ENCODE data around the gene AVL9.
"Not testable (repeated sequence)": the region's sequence is repeated elsewhere in the genome, so short reads cannot be mapped to it uniquely, and the experiment has no call there.

AVL9 gene

DNA sequence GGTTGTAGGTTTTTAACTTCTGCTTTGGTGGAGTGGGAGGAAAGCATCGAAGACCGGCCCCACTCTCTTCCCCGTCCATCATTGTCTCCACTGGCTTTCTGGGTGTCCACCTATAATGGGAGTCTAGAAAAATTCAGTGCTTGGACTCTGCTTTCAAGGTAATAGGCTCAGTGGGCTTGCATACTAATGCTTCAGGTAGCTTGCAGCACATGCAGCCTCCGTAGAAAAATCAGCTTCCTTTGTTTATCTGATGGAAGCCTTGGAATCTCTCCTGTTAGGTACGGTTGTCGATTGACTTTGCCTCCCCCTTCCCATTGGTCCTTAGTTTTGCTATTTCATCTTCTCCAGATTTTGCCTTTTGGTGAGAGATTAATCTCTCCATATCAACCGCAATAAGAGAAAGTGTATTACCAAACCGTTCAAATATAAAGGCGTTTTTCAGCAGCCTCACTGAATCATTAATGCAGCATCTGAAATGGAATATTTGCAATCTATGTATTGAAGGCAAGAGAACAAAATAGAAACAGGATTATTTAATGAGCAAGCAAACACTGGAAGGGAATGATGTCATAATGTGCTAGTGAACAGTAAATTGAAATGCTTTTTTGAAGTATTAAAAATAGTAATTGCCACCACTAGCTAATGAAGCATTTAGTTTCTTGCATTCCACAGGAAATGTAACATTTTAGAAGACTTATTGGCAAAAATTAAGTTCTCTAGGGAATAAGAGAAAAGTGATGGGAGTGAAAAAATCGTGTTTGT lies 944 bp downstream of the AVL9 start:
- no peak for DNase-seq

GRCh38 chr7:32499755-32500154 lies 4.5 kb downstream of the AVL9 start:
- not testable (repeated sequence) for DNase-seq

GRCh38 chr7:32500216-32500615 lies 4.9 kb downstream of the AVL9 start:
- not testable (repeated sequence) for DNase-seq

DNA sequence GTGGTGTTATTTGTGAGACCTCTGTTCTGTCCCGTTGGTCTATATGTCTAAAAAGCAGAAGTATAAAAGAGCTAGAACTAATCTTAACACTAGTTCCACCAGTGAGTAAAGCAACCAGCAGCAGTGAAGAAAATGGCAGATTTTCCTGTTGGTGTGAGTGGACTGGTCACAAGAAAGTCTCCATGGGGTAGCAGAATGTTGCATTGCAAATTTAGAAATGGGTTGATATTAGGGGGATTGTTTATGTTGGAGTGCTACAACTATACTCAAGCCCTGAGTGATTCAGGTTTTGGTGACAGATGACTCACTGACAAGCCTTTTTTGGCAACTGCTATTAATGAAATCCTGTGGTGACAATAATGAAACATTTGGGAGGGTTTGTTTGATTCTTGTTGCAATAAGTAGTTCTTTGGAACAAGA lies 5.6 kb downstream of the AVL9 start:
- no peak for DNase-seq

GRCh38 chr7:32501522-32501921 lies 6.2 kb downstream of the AVL9 start:
- no peak for DNase-seq

GRCh38 chr7:32502728-32503127 lies 7.4 kb downstream of the AVL9 start:
- DNase-seq, result no peak

DNA sequence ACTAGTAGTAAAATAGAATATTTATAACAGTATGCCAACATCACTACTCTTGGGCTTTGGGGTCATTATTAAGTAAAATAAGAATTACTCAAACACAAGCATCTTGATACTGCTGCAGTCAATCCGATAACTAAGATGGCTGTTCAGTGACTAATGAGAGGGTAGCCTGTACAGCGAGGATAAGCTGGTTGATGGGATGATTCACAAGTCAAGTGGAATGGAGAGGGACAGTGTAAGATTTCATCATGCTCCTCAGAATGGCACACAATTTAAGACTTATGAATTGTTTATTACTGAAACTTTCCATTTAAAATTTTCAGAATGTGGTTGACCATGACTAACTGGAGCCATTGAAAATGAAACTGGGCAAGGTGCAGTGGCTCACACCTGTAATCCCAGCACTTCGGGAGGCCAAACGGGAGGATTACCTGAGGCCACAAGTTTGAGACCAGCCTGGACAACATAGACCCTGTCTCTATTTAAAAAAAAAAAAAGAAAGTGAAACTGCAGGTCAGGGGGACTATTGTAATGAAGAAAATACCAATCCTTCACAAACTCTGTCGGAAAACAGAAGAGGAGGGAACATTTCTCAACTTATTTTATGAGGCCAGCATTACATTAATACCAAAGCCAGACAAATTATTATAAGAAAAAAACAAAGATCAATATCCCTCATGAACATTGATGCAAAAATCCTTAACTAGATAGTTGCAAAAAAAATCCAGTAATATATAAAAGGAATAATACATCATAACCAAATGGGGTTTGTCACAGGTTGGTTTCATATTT lies 11.2 kb downstream of the AVL9 start:
- DNase-seq, result no peak

DNA sequence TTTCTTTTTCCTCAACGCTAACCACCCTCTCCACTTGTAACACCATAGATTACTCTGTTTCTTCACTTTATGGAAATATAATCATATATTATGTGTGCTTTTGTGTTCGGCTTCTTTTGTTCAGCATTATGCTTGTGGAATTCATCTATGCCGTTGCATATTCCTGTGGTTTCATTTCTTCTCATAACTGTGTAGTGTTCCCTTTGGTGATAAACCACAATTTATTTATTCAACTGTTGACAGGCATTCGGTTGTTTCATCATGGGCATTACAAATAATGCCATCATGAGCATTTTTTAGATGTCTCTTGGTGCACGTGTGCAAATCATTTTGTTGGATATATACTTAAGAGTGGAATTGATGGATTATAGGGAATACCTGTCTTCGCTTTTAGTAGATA lies 12.1 kb downstream of the AVL9 start:
- no peak for DNase-seq

DNA sequence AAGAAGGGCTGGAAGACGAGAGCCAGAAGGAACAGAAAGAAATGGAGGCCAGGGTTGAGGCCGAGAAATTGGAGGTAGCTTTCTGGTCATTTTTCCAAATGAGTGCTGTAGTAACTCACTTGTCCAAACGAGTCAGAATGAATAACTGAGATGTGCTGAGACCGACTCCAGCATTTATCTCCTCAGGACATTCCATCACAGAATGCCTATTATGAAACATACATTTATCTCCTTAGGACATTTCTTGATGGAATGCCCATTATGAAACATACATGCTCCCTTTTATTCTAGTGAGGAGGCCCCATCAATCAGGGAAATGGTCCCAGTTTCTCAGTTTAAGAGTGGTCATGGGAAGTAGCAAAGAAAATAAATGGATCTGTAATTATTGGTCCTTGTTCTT lies 16.5 kb downstream of the AVL9 start:
- no peak for DNase-seq

GRCh38 chr7:32513210-32513609 lies 17.9 kb downstream of the AVL9 start:
- DNase-seq, result no peak

GRCh38 chr7:32515890-32516550 lies 20.7 kb downstream of the AVL9 start:
- DNase-seq, result no peak

GRCh38 chr7:32516551-32517100 lies 21.3 kb downstream of the AVL9 start:
- no peak for DNase-seq

GRCh38 chr7:32518534-32519140 lies 23.3 kb downstream of the AVL9 start:
- DNase-seq, result peak; percentile 57

DNA sequence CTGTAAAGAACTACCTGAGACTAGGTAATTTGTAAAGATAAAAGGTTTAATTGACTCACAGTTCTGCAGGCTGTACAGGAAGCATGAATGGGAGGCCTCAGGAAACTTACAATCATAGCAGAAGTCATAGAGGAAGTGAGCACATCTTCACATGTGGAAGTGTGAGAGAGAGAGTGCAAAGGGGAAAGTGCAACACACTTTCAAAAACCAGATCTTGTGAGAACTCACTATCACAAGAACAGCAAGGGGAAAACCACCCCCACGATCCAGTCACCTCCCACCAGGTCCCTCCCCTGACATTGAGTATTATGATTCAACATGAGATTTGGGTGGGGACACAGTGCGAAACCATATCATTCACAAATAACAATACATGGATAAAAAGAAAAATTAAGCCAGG lies 24.5 kb downstream of the AVL9 start:
- no peak for DNase-seq

DNA sequence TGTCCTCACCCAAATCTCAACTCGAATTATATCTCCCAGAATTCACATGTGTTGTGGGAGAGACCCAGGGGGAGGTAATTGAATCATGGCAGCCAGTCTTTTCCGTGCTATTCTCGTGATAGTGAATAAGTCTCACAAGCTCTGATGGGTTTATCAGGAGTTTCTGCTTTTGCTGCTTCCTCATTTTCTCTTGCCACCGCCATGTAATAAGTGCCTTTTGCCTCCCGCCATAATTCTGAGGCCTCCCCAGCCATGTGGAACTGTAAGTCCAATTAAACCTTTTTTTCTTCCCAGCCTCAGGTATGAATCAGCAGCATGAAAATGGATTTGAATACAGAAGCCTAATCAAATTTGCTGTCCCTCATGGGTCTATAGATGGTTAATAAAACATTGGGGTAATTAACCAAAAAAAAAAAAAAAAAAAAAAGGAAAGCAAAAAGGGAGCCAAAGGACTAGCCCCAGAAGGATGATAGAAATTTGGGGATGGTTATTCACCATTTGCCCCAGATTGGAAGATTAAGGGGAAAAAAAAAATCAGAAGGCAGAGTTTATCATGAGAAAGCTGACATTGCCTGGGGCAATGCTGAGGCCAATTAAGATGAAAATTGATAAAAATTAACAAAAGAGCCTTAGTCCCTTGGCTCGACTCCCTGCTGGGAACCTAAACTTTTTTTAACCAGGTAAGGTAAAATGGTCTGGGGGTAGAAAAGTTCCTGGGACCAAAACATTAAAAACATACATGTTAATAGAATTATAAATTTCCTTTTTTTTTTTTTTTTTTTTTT lies 27.6 kb downstream of the AVL9 start:
- no peak for DNase-seq

GRCh38 chr7:32524631-32525030 lies 29.3 kb downstream of the AVL9 start:
- no peak for DNase-seq

GRCh38 chr7:32525839-32526238 lies 30.6 kb downstream of the AVL9 start:
- DNase-seq, result no peak

DNA sequence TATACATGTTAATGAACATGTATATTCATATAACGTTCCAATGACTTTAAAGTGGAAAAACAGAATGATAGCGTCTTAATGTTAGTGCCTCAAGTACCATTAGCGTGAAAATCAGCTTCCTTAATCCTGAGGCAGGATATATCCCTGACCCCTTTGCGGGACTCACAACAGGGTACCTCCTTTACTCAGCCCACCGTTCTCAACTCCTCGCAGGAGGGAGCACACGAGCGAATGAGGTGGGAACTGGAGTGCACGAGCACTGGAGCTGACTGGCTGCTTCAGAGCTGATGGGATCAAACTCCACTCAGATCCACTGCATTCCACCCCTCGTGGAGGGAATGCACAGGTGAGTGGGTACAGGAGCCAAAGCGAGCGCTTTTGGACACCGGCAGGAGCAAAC lies 36.1 kb downstream of the AVL9 start:
- DNase-seq, result no peak

DNA sequence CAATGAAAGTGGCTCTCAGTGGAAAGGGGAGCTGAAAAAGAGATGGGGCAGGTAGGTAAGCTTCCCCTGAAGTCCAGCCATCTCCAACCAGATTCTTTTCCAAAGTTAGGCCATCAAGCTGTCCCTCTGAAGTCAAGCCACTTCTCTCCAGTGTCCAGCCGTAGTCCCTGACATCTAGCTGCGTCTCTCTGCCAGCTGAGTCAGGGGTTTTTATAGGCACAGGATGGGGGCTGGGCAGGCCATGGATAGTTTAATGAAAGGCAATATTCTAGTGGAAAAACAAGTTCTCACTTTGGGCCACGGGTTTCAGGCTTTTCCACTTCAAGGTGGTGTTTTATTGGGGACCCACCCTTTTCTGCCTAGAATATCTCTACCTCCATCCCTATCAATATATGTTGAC lies 36.8 kb downstream of the AVL9 start:
- DNase-seq, result no peak

GRCh38 chr7:32532716-32533115 lies 37.4 kb downstream of the AVL9 start:
- no peak for DNase-seq

DNA sequence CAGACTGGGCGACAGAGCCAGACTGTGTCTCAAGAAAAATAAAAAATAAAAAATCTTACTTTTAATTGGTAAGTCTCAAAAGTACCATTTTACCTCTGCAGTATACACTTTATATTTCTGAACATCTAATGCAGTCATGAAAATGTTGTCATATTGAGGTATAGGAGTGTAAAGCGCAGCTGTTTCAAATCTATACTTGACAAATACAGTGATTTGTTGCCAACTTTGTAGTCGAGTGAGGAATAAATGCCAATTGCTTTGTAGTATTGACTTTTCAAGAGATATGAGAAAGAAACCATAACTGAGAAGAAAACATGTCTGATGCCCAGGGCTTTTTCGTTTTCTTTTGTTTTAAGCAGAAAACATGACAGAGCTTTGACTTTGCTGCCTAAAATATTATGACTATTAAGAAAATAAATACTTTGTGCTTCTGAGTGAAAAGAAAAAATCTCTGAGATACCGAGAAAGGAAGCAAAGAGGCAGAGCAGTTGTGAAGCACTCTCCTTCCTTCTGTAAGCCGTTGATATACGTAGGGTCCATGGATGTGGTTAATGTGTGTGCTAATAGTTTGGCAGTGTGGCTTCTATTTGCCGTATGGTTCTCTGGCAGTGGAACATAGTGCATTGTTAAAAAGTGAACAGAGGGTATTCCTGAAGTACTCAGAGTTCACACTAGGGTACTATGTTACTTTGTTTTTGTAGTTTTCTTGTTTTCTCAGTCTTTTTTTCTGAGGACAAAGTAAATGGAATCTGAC lies 38.2 kb downstream of the AVL9 start:
- peak; percentile 5 for DNase-seq

Data from eye (tissue), 1 donor.